Measurements from ENCODE around the gene CCDC57.

DNA sequence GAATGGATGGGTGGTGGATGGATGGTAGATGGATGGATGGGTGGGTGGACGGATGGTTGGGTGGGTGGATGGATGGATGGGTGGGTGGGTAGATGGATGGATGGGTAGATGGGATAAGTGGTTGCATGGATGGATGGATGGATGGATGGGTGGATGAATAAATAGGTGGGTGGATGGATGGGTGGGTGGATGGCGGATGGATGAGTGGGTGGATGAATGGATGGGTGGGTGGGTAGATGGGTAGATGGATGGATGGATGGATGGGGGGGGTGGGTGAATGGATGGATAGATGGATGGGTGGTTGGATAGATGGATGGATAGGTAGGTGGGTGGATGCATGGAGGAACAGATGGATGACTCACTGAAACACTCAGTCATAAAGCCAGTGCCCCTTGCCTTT, 63.6 kb downstream of the CCDC57 start:
- TF ChIP-seq, protein P1, sequence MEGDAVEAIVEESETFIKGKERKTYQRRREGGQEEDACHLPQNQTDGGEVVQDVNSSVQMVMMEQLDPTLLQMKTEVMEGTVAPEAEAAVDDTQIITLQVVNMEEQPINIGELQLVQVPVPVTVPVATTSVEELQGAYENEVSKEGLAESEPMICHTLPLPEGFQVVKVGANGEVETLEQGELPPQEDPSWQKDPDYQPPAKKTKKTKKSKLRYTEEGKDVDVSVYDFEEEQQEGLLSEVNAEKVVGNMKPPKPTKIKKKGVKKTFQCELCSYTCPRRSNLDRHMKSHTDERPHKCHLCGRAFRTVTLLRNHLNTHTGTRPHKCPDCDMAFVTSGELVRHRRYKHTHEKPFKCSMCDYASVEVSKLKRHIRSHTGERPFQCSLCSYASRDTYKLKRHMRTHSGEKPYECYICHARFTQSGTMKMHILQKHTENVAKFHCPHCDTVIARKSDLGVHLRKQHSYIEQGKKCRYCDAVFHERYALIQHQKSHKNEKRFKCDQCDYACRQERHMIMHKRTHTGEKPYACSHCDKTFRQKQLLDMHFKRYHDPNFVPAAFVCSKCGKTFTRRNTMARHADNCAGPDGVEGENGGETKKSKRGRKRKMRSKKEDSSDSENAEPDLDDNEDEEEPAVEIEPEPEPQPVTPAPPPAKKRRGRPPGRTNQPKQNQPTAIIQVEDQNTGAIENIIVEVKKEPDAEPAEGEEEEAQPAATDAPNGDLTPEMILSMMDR (optimal IDR thresholded peaks at IDR 0.05 in 1 of 3, IDR thresholded peaks at IDR 0.05 in 1 of 3, conservative IDR thresholded peaks at IDR 0.05 in 1 of 3; ENCODE audit: extremely low read depth in 1 of 3, insufficient read depth in 2 of 3, low read length in 3 of 3): no peak
- TF ChIP-seq EZH2 (IDR thresholded peaks at IDR 0.05; ENCODE audit: low read length): no peak

Measured in keratinocyte (primary cell).